Subcutaneous abdominal adipose tissue (tissue), 5 donors: Measurements from ENCODE around the gene TCERG1L.

Source experiments
- H3K27ac ChIP-seq: one replicate; pipeline ENCODE4 v1.7.0; 2013; ENCODE audit warnings: low read depth, mild to moderate bottlenecking, inconsistent platforms, low read length, moderate library complexity
- H3K27me3 ChIP-seq, 5 donors: one replicate each; pipeline ENCODE4 v1.7.0; 2013; ENCODE audit warnings: low read length in 5 of 5, inconsistent platforms in 1 of 5; ENCODE audit not compliant: control insufficient read depth in 5 of 5, insufficient read depth in 4 of 5
- H3K36me3 ChIP-seq, 5 donors: one replicate each; pipeline ENCODE4 v1.7.0; 2013; ENCODE audit warnings: low read length in 5 of 5; ENCODE audit not compliant: control insufficient read depth in 5 of 5, insufficient read depth in 5 of 5
- H3K4me1 ChIP-seq, 5 donors: one replicate each; pipeline ENCODE4 v1.7.0; 2013; ENCODE audit warnings: low read length in 5 of 5, mild to moderate bottlenecking in 3 of 5, moderate library complexity in 1 of 5; ENCODE audit not compliant: control insufficient read depth in 5 of 5, insufficient read depth in 5 of 5
- H3K4me3 ChIP-seq, 5 donors: one replicate each; pipeline ENCODE4 v1.7.0; 2013; ENCODE audit warnings: low read length in 5 of 5, low read depth in 1 of 5
- H3K9ac ChIP-seq, 5 donors: one replicate each; pipeline ENCODE4 v1.7.0; 2013; ENCODE audit warnings: low read length in 5 of 5, mild to moderate bottlenecking in 4 of 5, moderate library complexity in 3 of 5
- H3K9me3 ChIP-seq, 5 donors: one replicate each; pipeline ENCODE4 v1.7.0; 2013; ENCODE audit warnings: low read length in 5 of 5; ENCODE audit not compliant: control insufficient read depth in 5 of 5
- donor health status: healthy.
- donor health status: healthy.
- donor health status: healthy.
- donor health status: healthy.
- donor health status: healthy.

The TCERG1L gene

DNA sequence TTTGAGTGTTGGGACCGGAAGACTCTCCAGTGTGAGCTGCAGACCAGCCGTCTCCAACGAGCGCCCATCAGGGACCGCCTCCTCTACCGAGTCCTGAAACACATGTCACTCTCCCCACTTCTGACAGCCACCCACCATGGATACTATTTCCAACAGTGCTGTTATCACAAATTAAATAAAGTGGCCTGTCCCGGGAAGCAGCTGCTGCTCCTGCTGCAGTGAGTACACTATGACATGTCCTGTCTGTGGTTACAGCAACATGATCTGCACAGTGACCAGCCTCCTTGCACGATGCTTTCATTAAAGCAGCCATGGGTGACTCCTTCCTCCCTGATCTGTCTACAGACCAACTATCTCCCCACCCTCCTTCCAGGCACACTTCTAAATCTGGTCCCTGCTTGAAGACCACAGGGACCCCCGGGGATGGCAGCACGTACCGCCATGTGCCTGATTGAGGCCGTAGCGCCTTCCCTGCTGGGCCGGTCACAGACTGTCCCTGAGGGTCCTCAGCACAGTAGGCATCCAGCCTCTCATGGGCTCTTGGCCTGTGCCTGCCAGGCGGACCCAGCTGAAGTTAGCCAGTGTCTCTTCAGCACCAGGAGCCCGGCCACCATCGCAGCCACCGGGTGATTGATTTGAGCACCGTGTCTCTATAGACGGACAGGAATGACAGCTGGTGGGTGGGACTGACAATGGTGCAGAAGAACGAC lies 58.8 kb downstream of the TCERG1L start:
- no peak overlapping the region for H3K27ac ChIP-seq
- no peak overlapping the region for H3K4me3 ChIP-seq
- peaks cover 4 to 34% (median 29%) of the 10 kb centered on the region in 5 donors for H3K27me3 ChIP-seq
- H3K9me3 ChIP-seq: no peaks in the 10 kb centered on the region
- H3K36me3 ChIP-seq: no peaks in the 10 kb centered on the region
- H3K4me1 ChIP-seq: peaks cover 0 to 7% (median 0%) of the 10 kb centered on the region in 5 donors
- no peak overlapping the region for H3K9ac ChIP-seq

DNA sequence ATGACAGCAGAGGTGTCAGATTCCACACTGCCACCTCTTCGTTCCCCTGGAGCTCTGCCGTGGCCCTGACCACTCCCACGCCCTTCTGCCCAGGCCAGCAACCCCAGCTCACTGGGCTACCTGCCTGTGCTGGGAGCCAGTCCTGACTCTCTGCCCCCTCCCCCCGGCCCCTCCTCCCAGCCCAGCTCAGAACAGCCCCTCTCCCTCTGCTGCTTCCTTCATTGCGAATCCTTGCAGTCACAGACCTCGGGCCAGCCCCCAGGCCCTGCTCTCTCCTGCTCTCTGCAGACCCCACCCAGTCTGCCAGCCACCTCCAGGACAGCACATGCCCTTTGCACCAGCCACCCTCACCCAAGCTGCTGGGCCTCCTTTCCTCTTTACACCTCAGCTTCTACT lies 60.4 kb downstream of the TCERG1L start:
- H3K9me3 ChIP-seq: no peaks in the 10 kb centered on the region
- peaks cover 7 to 40% (median 29%) of the 10 kb centered on the region in 5 donors for H3K27me3 ChIP-seq
- H3K4me3 ChIP-seq: no peak overlapping the region
- no peak overlapping the region for H3K27ac ChIP-seq
- peaks cover 0 to 7% (median 0%) of the 10 kb centered on the region in 5 donors for H3K4me1 ChIP-seq
- no peaks in the 10 kb centered on the region for H3K36me3 ChIP-seq
- H3K9ac ChIP-seq: no peak overlapping the region

DNA sequence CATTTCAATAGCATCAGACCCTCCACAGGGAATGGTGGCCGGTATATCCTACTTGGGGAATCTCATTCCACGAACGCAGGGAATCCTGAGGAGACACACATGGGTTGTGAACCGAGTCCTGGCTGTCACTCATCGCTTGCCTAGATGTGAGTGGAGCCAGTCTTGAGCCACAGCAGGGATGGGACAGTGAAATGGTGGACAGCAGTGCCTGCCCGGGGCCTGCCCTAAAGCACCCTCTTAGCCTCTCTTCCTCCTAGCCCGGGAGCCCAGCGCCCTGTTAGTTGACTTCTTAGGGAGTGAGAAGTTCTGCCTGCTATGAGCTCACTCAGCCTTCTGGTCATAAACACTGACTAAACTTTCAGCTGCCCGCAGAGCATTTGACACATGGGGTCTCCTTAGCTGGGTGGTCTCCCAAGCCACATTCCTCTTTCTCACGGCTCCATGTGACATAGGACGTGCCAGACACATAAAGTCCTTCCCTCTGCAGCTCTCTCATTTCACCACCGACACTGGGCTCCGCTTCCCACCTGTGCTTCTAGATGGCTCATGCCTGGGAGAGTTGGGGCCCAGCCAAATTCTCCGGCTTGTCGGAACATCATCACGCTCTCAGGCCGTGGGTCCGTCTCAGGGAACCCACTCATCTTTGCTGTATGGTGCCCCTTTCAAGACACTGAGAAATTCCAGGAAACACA lies 60.9 kb downstream of the TCERG1L start:
- Histone ChIP-seq H3K9me3 (no peaks in the 10 kb centered on the region), H3K4me1 (peaks cover 0 to 7% (median 0%) of the 10 kb centered on the region in 5 donors), H3K9ac (no peak overlapping the region), H3K27me3 (peaks cover 7 to 44% (median 29%) of the 10 kb centered on the region in 5 donors), H3K4me3 (no peak overlapping the region), H3K36me3 (no peaks in the 10 kb centered on the region), H3K27ac (no peak overlapping the region)

DNA sequence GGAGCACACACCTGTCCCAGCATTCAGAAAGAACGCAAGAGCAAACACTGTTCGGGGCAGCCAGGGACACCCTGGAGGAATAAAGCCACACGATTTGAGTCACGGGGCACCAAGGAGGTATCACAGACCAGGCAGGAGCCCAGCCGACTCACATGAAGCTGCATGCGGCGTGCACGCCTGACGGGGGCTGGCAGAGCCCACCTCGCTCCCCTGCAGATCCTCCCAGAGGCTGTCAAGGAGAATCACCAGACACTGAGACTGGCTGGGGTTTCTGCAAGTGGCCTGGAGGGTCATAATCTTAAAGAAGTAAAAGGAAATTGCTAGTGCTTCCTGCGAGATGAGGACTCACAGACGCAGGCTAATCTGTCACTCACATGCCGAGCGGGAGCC lies 61.6 kb downstream of the TCERG1L start:
- H3K27ac ChIP-seq: no peak overlapping the region
- peaks cover 7 to 44% (median 29%) of the 10 kb centered on the region in 5 donors for H3K27me3 ChIP-seq

DNA sequence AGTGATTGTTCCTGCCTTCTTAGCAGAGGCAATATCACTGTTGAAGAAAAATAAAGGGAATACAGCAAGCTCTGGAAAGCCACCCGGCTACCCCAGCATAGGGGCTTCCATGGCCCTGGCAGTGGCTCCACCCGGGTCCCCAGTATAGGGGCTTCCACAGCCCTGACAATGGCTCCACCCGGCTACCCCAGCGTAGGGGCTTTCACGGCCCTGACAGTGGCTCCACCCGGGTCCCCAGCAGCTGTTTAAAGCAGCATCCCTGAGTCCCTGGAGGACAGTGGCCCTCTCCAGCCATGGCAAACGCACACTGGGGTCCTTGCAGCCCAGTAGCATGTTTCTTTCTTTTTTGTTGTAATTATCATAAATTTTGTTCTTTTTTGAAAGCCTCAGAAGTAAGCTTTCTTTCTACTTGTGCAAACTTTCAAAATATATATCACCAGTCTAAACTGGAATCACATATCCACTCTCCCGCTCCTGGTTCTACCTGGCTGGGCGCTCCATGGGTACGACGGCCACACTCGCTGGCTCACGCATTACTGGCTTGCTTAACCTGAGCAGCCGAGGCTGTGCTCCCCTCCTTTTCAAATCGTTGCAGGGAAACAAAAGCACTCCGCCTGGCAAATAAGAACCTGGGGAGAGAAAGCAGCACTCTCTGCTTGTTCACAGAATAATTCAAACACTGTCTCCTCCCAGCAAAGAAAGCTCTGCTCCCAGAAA lies 62.1 kb downstream of the TCERG1L start:
- H3K9ac ChIP-seq: no peak overlapping the region
- H3K36me3 ChIP-seq: no peaks in the 10 kb centered on the region
- H3K27ac ChIP-seq: no peak overlapping the region
- no peak overlapping the region for H3K4me3 ChIP-seq
- no peaks in the 10 kb centered on the region for H3K9me3 ChIP-seq
- peaks cover 0 to 7% (median 0%) of the 10 kb centered on the region in 5 donors for H3K4me1 ChIP-seq
- H3K27me3 ChIP-seq: peaks cover 7 to 47% (median 33%) of the 10 kb centered on the region in 5 donors

More for the DNA sequence above, 61.6 kb downstream of the TCERG1L start:
- Histone ChIP-seq H3K4me1 (peaks cover 0 to 7% (median 0%) of the 10 kb centered on the region in 5 donors), H3K36me3 (no peaks in the 10 kb centered on the region), H3K4me3 (no peak overlapping the region), H3K9me3 (no peaks in the 10 kb centered on the region), H3K9ac (no peak overlapping the region)

DNA sequence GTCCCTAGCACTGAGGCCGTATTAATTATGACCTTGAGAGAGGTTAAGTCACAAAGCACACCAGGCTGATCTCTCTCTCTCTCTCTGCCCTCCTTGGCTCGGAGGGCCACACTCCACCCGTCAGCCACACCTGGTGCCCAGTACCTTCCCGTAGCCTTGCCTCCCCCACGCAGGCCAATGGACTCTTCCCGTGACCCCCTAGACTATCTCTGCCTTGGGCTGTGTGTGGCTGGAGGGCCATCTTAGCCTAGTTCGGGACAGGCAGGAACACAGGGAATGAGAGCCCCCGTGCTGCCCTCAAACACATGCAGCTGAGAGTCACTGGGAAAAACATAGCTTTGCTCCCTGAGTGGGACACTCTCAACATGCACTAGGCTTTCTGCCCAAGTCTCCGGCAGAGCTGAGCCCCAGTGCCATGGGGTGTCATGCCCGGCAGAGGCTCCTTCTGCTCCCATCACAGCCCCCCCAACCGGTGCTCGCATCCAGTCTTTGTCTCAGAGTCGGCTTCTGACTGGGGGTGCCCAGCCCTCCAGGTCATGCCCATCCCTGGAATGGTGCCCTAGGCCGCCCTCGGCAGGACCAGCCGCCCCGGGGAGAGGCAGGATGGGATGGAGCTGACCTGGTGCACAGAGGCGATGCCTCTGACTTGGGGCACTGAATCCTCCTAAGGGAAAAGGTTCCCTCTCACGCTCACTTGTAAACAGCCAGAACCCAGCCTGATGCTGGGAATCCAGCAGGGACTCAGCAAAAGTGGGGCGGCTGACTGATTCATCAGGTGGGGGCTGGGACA lies 63.0 kb downstream of the TCERG1L start:
- Histone ChIP-seq H3K9ac (no peak overlapping the region), H3K4me3 (no peak overlapping the region), H3K9me3 (no peaks in the 10 kb centered on the region), H3K27me3 (peaks cover 7 to 45% (median 32%) of the 10 kb centered on the region in 5 donors), H3K36me3 (no peaks in the 10 kb centered on the region), H3K27ac (no peak overlapping the region), H3K4me1 (peaks cover 0 to 7% (median 0%) of the 10 kb centered on the region in 5 donors)

DNA sequence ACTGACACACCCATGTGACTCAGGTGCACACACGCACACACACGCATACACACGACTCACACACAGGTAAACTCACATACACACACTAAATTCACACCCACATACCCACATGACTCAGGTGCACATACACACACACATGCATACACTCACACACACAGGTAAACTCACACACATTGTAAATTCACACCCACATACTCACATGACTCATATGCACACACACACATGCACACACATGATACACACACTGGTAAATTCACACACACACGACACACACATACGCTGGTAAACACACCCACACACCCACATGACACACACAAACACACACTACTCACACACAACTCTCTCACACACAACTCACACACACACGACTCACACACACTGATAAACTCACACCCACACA lies 63.6 kb downstream of the TCERG1L start:
- Histone ChIP-seq H3K27ac (no peak overlapping the region), H3K9me3 (no peaks in the 10 kb centered on the region), H3K9ac (no peak overlapping the region), H3K4me3 (no peak overlapping the region), H3K4me1 (peaks cover 0 to 7% (median 0%) of the 10 kb centered on the region in 5 donors), H3K36me3 (no peaks in the 10 kb centered on the region), H3K27me3 (peaks cover 7 to 44% (median 28%) of the 10 kb centered on the region in 5 donors)

DNA sequence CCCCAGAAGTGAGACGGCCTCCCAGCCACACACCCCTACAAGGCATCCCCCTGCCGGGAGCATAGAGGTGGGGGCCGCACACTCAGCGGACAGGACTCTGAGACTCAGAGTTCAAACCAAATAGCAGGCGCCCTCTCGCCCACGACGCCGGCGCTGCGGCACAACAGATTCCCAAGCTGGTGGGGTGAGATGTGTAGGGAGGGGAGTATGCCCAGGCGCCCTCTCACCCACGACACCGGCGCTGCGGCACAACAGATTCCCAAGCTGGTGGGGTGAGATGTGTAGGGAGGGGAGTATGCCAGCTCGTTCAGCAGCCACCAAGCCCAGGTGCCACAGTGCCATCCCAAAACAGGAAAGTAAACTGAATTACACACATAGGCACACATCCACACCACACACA lies 64.7 kb downstream of the TCERG1L start:
- Histone ChIP-seq H3K4me1 (peaks cover 0 to 7% (median 0%) of the 10 kb centered on the region in 5 donors), H3K36me3 (no peaks in the 10 kb centered on the region), H3K4me3 (no peak overlapping the region), H3K9ac (no peak overlapping the region), H3K27ac (no peak overlapping the region), H3K9me3 (no peaks in the 10 kb centered on the region), H3K27me3 (peaks cover 7 to 44% (median 28%) of the 10 kb centered on the region in 5 donors)

DNA sequence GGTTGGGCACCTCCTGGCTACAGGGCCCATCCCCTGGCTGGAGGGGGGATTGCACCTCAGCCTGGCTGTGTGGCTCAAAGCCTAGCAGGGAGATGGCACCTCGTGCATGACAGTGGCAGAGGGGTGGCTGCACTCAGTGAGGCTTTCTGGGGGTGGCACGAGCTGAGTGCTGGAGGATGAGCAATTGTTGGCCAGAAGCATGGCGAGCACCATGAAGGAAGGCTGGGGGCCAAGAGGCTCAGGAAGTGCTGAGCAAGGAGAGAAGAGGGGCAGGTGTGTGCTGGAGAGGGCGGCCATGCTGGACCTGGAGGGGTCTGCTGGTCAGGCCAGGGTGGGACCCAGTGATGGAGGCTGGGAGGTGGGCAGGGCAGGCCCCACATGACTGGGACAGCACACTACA lies 65.4 kb downstream of the TCERG1L start:
- Histone ChIP-seq H3K4me1 (peaks cover 0 to 7% (median 0%) of the 10 kb centered on the region in 5 donors), H3K9ac (no peak overlapping the region), H3K36me3 (no peaks in the 10 kb centered on the region), H3K27ac (no peak overlapping the region), H3K27me3 (peaks cover 7 to 42% (median 25%) of the 10 kb centered on the region in 5 donors), H3K4me3 (no peak overlapping the region), H3K9me3 (no peaks in the 10 kb centered on the region)
